RWPE2 (cell line): ENCODE measurements around the gene MYO6.

Experiments
- ATAC-seq: fragments of 200-7000 bp; cut with Tn5 transposase; 3 replicates; pipeline ENCODE4 v1.9.1; 2021; ENCODE audit warnings: low read depth
- DNase-seq: peaks from one replicate; pipeline ENCODE4 v3.0.0-alpha.2; 2020; ENCODE audit warnings: low spot score
- H3K27ac ChIP-seq: fragments of 450-650 bp; 2 replicates; pipeline ENCODE4 v1.5.1; 2017; ENCODE audit warnings: mild to moderate bottlenecking; ENCODE audit not compliant: poor library complexity, severe bottlenecking
- H3K27me3 ChIP-seq: fragments of 250-450 bp; sonication (Bioruptor Pico); 2 replicates; pipeline ENCODE4 v1.5.1; 2021; ENCODE audit warnings: mild to moderate bottlenecking, moderate library complexity; ENCODE audit not compliant: insufficient read depth, poor library complexity, severe bottlenecking
- H3K36me3 ChIP-seq: fragments of 250-450 bp; sonication (Bioruptor Pico); 2 replicates; pipeline ENCODE4 v1.5.1; 2020; ENCODE audit warnings: low read depth, mild to moderate bottlenecking, moderate library complexity
- H3K4me1 ChIP-seq: fragments of 250-450 bp; sonication (Bioruptor Pico); 2 replicates; pipeline ENCODE4 v1.5.1; 2021; ENCODE audit warnings: mild to moderate bottlenecking, moderate library complexity; ENCODE audit not compliant: insufficient read depth, poor library complexity, severe bottlenecking
- H3K4me3 ChIP-seq: fragments of 250-450 bp; sonication (Bioruptor Pico); 2 replicates; pipeline ENCODE4 v1.5.1; 2021; ENCODE audit warnings: mild to moderate bottlenecking, moderate library complexity; ENCODE audit not compliant: severe bottlenecking
- H3K9me3 ChIP-seq: fragments of 250-450 bp; sonication (Bioruptor Pico); 2 replicates; pipeline ENCODE4 v1.5.1; 2021; ENCODE audit warnings: mild to moderate bottlenecking, moderate library complexity; ENCODE audit not compliant: severe bottlenecking
- TF ChIP-seq, protein P1 (sequence below): fragments of 450-650 bp; IDR thresholded peaks from one replicate; pipeline ENCODE4 v1.5.1; 2017; ENCODE audit warnings: mild to moderate bottlenecking, moderate library complexity; ENCODE audit not compliant: poor library complexity, severe bottlenecking

MYO6 gene

DNA sequence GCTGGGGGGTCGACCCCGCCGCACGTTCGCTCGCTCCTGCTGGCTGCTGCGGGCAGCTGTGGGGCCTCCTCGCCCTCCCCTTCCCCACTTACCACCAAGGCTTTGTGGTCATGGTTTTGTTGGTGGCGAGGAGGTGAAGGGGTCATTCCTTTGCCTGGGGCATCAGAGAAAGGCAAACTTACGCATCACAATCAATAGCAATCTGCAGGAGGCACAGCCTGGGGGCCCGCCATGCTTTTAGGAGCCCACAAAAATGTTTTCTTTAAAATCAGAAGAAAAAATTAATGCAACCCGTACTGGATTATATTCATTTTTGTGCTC lies 186.4 kb downstream of the MYO6 start:
- TF ChIP-seq, protein P1, sequence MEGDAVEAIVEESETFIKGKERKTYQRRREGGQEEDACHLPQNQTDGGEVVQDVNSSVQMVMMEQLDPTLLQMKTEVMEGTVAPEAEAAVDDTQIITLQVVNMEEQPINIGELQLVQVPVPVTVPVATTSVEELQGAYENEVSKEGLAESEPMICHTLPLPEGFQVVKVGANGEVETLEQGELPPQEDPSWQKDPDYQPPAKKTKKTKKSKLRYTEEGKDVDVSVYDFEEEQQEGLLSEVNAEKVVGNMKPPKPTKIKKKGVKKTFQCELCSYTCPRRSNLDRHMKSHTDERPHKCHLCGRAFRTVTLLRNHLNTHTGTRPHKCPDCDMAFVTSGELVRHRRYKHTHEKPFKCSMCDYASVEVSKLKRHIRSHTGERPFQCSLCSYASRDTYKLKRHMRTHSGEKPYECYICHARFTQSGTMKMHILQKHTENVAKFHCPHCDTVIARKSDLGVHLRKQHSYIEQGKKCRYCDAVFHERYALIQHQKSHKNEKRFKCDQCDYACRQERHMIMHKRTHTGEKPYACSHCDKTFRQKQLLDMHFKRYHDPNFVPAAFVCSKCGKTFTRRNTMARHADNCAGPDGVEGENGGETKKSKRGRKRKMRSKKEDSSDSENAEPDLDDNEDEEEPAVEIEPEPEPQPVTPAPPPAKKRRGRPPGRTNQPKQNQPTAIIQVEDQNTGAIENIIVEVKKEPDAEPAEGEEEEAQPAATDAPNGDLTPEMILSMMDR = no peak
- Histone ChIP-seq H3K36me3 (no peaks in the 10 kb centered on the region), H3K27ac (no peak overlapping the region), H3K4me1 (no peaks in the 10 kb centered on the region), H3K4me3 (peak overlapping the region; percentile 13), H3K9me3 (no peaks in the 10 kb centered on the region), H3K27me3 (no peaks in the 10 kb centered on the region)
- DNase-seq (no peak), ATAC-seq (no peak)

DNA sequence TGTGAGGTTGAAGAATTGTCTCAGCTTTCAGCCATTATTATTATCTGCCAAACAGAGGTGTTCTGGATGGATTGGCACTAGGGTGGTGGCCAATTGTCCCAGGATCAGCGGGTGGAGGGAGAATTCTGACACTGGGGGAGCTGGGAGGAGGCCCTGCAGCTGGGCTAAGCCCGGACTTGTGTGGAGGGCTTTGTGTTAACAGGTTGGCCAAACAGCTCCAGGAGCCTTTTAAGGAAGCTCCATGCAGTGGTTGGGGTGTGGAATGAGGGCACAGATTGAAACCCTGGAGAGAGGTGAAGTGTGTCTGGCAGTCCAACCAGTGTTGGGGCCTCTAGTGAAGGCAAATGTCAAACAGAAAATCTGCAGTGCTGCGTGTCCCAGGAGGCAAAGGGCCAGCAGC lies 187.6 kb downstream of the MYO6 start:
- ATAC-seq = no peak

DNA sequence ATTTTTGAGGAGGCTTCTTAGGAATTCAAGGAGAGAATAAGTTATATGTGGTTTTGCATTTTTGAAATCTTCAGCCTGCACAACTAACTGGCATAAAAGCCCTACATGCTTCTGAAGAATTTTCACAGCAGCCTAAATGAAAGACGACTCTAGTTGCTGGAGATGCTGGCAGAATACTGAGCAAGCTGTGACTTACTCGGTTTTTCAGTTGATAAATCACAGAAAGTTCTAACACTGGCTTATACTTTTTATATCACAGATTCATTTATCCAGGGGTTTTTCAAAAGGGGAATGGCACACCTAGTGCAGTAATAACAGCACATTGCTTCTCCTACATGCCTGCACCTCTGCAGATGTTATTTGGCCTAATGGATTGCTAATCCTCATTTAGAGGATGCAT lies 188.8 kb downstream of the MYO6 start:
- no peak for DNase-seq
- Histone ChIP-seq H3K27me3 (no peaks in the 10 kb centered on the region), H3K27ac (no peak overlapping the region), H3K36me3 (no peaks in the 10 kb centered on the region), H3K9me3 (no peaks in the 10 kb centered on the region), H3K4me1 (no peaks in the 10 kb centered on the region), H3K4me3 (no peak overlapping the region)
- no peak for ATAC-seq
- TF ChIP-seq, protein P1 = no peak

More for the DNA sequence above, 187.6 kb downstream of the MYO6 start:
- Histone ChIP-seq H3K9me3 (no peaks in the 10 kb centered on the region), H3K27me3 (no peaks in the 10 kb centered on the region), H3K27ac (no peak overlapping the region), H3K36me3 (no peaks in the 10 kb centered on the region), H3K4me3 (no peak overlapping the region), H3K4me1 (no peaks in the 10 kb centered on the region)
- TF ChIP-seq, protein P1 = no peak
- no peak for DNase-seq

DNA sequence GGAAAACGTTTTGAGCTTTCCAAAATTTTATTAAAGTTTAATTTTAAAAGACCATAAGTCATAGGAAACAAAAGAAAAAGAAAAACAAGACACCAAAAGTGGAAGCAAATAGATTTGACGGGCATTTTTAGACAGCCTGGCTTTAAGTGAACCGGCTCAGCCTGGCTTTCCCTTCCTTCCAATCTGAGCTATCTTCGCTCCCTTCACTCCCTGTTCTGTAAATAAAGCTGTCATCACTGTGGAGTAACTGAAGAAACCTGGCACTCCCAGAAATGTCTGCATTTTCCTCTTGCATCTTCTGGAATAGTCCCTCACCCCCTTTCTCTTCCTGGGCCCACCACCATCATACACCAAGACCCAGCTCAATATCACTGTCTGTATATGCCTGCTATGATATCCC lies 191.5 kb downstream of the MYO6 start:
- no peak for ATAC-seq
- TF ChIP-seq, protein P1 = no peak
- no peaks in the 10 kb centered on the region for H3K36me3 ChIP-seq
- no peaks in the 10 kb centered on the region for H3K9me3 ChIP-seq
- no peak overlapping the region for H3K4me3 ChIP-seq
- no peaks in the 10 kb centered on the region for H3K27me3 ChIP-seq
- H3K4me1 ChIP-seq = no peaks in the 10 kb centered on the region
- DNase-seq = no peak
- no peak overlapping the region for H3K27ac ChIP-seq

DNA sequence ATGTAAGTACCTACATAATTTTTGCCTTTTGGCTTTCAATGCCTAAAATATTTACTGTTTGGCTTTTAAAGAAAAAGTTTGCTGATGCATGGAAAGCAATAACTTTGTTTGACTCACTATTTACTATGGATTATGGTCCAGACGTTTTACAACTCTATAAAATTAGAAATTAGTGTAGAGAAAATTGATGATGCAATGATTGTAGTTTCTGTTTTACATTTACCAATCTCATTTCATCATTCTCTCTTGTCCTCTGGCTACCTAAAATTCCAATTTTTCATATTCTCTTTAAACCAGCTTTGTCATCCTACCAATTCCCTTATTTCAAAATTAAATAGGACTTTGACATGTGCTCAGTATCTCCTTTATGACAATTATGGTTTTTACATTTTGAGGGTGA lies 192.5 kb downstream of the MYO6 start:
- ATAC-seq (no peak), DNase-seq (no peak)
- Histone ChIP-seq H3K36me3 (no peaks in the 10 kb centered on the region), H3K27ac (no peak overlapping the region), H3K9me3 (no peaks in the 10 kb centered on the region), H3K27me3 (no peaks in the 10 kb centered on the region), H3K4me3 (no peak overlapping the region), H3K4me1 (no peaks in the 10 kb centered on the region)
- TF ChIP-seq, protein P1 = no peak
